Measurements from ENCODE around the gene SREK1IP1.

- no peak for TF ChIP-seq POLR2A (IDR thresholded peaks at IDR 0.05)
- TF ChIP-seq CTCF (IDR thresholded peaks at IDR 0.05), result no peak
These were observed 90.1 kb downstream of the SREK1IP1 start for GRCh38 chr5:64678374-64678773.

All from gastroesophageal sphincter (tissue), 3 donors.